IMR-90 (cell line): ENCODE measurements around the gene DLL1. TPM values are rescaled to one million over a fixed set of nuclear protein-coding genes. Genes with fewer than 3 reads are reported as not detected.

Source experiments
- ATAC-seq: fragments of 200-7000 bp; cut with Tn5 transposase; 2 replicates; pipeline ENCODE4 v1.9.1; 2020; ENCODE audit warnings: low read depth, mild to moderate bottlenecking, moderate library complexity
- BruUV-seq: library from RNA; stranded (reverse); fragments of 400-500 nt; replicated peaks from 2 replicates; lab custom pipeline; 2021; lab: Mats Ljungman, UMichigan
- CTCF ChIA-PET: fragments of 300-600 bp; formaldehyde crosslinking; extraction: SDS; loops from one replicate; lab custom pipeline; 2021; ENCODE audit warnings: antibody characterized with exemption; lab: Yijun Ruan, JAX
- POLR2A ChIA-PET: fragments of 300-600 bp; sonication (Branson Sonifier 250); formaldehyde crosslinking; loops from one replicate; lab custom pipeline; 2022; ENCODE audit warnings: antibody characterized with exemption; ENCODE audit not compliant: unreplicated experiment; lab: Charles Lee
- DNase-seq: peaks from one replicate; pipeline ENCODE4 v3.0.0; 2013
- H2AFZ ChIP-seq: replicated peaks from 2 replicates; pipeline ENCODE3; 2013; ENCODE audit warnings: low read length, mild to moderate bottlenecking; ENCODE audit not compliant: poor library complexity
- H2AK5ac ChIP-seq: 2 replicates; pipeline ENCODE4 v1.6.1; 2013; ENCODE audit warnings: low read depth, low read length, inconsistent platforms
- H2AK9ac ChIP-seq: replicated peaks from 2 replicates; pipeline ENCODE3; 2013; ENCODE audit warnings: mild to moderate bottlenecking, low read depth, low read length, moderate library complexity; ENCODE audit not compliant: poor library complexity
- H2BK120ac ChIP-seq: 2 replicates; pipeline ENCODE4 v1.6.1; 2013; ENCODE audit warnings: low read depth, low read length, inconsistent platforms
- H2BK15ac ChIP-seq: 3 replicates; pipeline ENCODE4 v1.6.1; 2013; ENCODE audit warnings: low read depth, low read length, inconsistent platforms
- H2BK20ac ChIP-seq: 2 replicates; pipeline ENCODE4 v1.6.1; 2013; ENCODE audit warnings: low read depth, mild to moderate bottlenecking, inconsistent platforms, low read length, moderate library complexity
- H2BK5ac ChIP-seq: 2 replicates; pipeline ENCODE4 v1.6.1; 2013; ENCODE audit warnings: mild to moderate bottlenecking, low read depth, low read length, inconsistent platforms; ENCODE audit not compliant: poor library complexity, severe bottlenecking
- H3K14ac ChIP-seq: replicated peaks from 2 replicates; pipeline ENCODE4 v1.6.1; 2013; ENCODE audit warnings: low read depth, low read length, inconsistent platforms
- H3K18ac ChIP-seq: 2 replicates; pipeline ENCODE4 v1.6.1; 2013; ENCODE audit warnings: low read depth, low read length, control low read depth
- H3K23ac ChIP-seq: 2 replicates; pipeline ENCODE4 v1.6.1; 2013; ENCODE audit warnings: low read depth, low read length, inconsistent platforms
- H3K27ac ChIP-seq: 2 replicates; pipeline ENCODE4 v1.5.1; 2013; ENCODE audit warnings: mild to moderate bottlenecking, control low read depth, low read length; ENCODE audit not compliant: insufficient read depth
- H3K27me3 ChIP-seq: 2 replicates; pipeline ENCODE4 v1.6.1; 2013; ENCODE audit warnings: low read length; ENCODE audit not compliant: control insufficient read depth, insufficient read depth
- H3K36me3 ChIP-seq: 2 replicates; pipeline ENCODE4 v1.6.1; 2013; ENCODE audit warnings: low read length, mixed read lengths; ENCODE audit not compliant: control insufficient read depth, insufficient read depth
- H3K4ac ChIP-seq: 2 replicates; pipeline ENCODE4 v1.6.1; 2013; ENCODE audit warnings: low read depth, low read length, inconsistent platforms
- H3K4me1 ChIP-seq: 2 replicates; pipeline ENCODE4 v1.6.1; 2013; ENCODE audit warnings: low read length, mixed read lengths; ENCODE audit not compliant: control insufficient read depth, insufficient read depth
- H3K4me2 ChIP-seq: 2 replicates; pipeline ENCODE4 v1.6.1; 2013; ENCODE audit warnings: low read depth, mild to moderate bottlenecking, control low read depth, low read length, moderate library complexity
- H3K4me3 ChIP-seq: 2 replicates; pipeline ENCODE4 v1.5.1; 2013; ENCODE audit warnings: low read depth, mild to moderate bottlenecking, control low read depth, low read length, moderate library complexity; ENCODE audit not compliant: insufficient read depth
- H3K56ac ChIP-seq: 2 replicates; pipeline ENCODE4 v1.6.1; 2013; ENCODE audit warnings: low read length, inconsistent platforms; ENCODE audit not compliant: insufficient read depth; ENCODE audit errors: extremely low read depth
- H3K79me1 ChIP-seq, 2 experiments: 2 replicates each; pipeline ENCODE4 v1.6.1; 2013; ENCODE audit warnings: low read length in 2 of 2, inconsistent platforms in 1 of 2, low read depth in 1 of 2
- H3K9ac ChIP-seq: 2 replicates; pipeline ENCODE4 v1.6.1; 2013; ENCODE audit warnings: low read depth, low read length, control low read depth
- H3K9me1 ChIP-seq: 2 replicates; pipeline ENCODE4 v1.6.1; 2013; ENCODE audit warnings: low read length, inconsistent platforms; ENCODE audit not compliant: insufficient read depth
- H3K9me3 ChIP-seq: 2 replicates; pipeline ENCODE4 v1.6.1; 2013; ENCODE audit warnings: low read length; ENCODE audit not compliant: control insufficient read depth, insufficient read depth
- H4K20me1 ChIP-seq: 2 replicates; pipeline ENCODE4 v1.6.1; 2013; ENCODE audit warnings: low read length, inconsistent platforms; ENCODE audit not compliant: insufficient read depth
- H4K5ac ChIP-seq: 2 replicates; pipeline ENCODE4 v1.6.1; 2013; ENCODE audit warnings: mild to moderate bottlenecking, low read depth, low read length, control low read depth
- H4K8ac ChIP-seq, 2 experiments: 2 replicates each; pipeline ENCODE4 v1.6.1; 2013; ENCODE audit warnings: low read depth in 2 of 2, low read length in 2 of 2, control low read depth in 1 of 2, inconsistent platforms in 1 of 2
- H4K91ac ChIP-seq: 2 replicates; pipeline ENCODE4 v1.6.1; 2013; ENCODE audit warnings: low read depth, low read length, inconsistent platforms; ENCODE audit not compliant: insufficient read depth
- CEBPB ChIP-seq: IDR thresholded peaks from 2 replicates; pipeline ENCODE4 v1.6.1; 2012; ENCODE audit warnings: low read depth, low read length, improper control_type of control experiment
- CHD1 ChIP-seq: IDR thresholded peaks from 2 replicates; pipeline ENCODE4 v1.6.1; 2012; ENCODE audit warnings: low read depth, low read length, improper control_type of control experiment
- CTCF ChIP-seq: conservative IDR thresholded peaks from 2 replicates; pipeline ENCODE4 v1.5.1; 2012; ENCODE audit warnings: mild to moderate bottlenecking, low read depth, low read length, improper control_type of control experiment
- ELK1 ChIP-seq: fragments of 150-350 bp; IDR thresholded peaks from 2 replicates; pipeline ENCODE4 v1.6.1; 2016; ENCODE audit warnings: low read depth, mild to moderate bottlenecking, low read length, moderate library complexity, borderline replicate concordance
- FOS ChIP-seq: fragments of 150-350 bp; IDR thresholded peaks from 2 replicates; pipeline ENCODE4 v1.6.1; 2016; ENCODE audit warnings: low read depth, low read length
- MAFK ChIP-seq: IDR thresholded peaks from 2 replicates; pipeline ENCODE4 v1.6.1; 2012; ENCODE audit warnings: low read depth, low read length, improper control_type of control experiment
- MAZ ChIP-seq: IDR thresholded peaks from 2 replicates; pipeline ENCODE4 v1.6.1; 2012; ENCODE audit warnings: low read depth, mild to moderate bottlenecking, low read length, improper control_type of control experiment, moderate library complexity, borderline replicate concordance
- MXI1 ChIP-seq: IDR thresholded peaks from 2 replicates; pipeline ENCODE4 v1.6.1; 2012; ENCODE audit warnings: low read depth, mild to moderate bottlenecking, low read length, moderate library complexity, borderline replicate concordance
- NFE2L2 ChIP-seq: fragments of 150-350 bp; IDR thresholded peaks from 2 replicates; pipeline ENCODE4 v1.6.1; 2016; ENCODE audit warnings: low read depth, mild to moderate bottlenecking, low read length
- POLR2A ChIP-seq: IDR thresholded peaks from 2 replicates; pipeline ENCODE4 v1.6.1; 2012; ENCODE audit warnings: mild to moderate bottlenecking, low read depth, low read length
- RAD21 ChIP-seq: IDR thresholded peaks from 2 replicates; pipeline ENCODE4 v1.6.1; 2012; ENCODE audit warnings: low read length, improper control_type of control experiment
- RCOR1 ChIP-seq: IDR thresholded peaks from 2 replicates; pipeline ENCODE4 v1.6.1; 2012; ENCODE audit warnings: mild to moderate bottlenecking, low read length, improper control_type of control experiment; ENCODE audit not compliant: insufficient replicate concordance
- RFX5 ChIP-seq: IDR thresholded peaks from 2 replicates; pipeline ENCODE4 v1.8.0; 2012; ENCODE audit warnings: low read depth, mild to moderate bottlenecking, low read length, moderate library complexity
- SMC3 ChIP-seq: fragments of 150-350 bp; IDR thresholded peaks from 2 replicates; pipeline ENCODE4 v1.6.1; 2016; ENCODE audit warnings: low read depth, mild to moderate bottlenecking, antibody characterized with exemption, low read length, moderate library complexity
- USF2 ChIP-seq: fragments of 150-350 bp; IDR thresholded peaks from 2 replicates; pipeline ENCODE4 v1.6.1; 2017; ENCODE audit warnings: mild to moderate bottlenecking, antibody characterized with exemption, low read length, low read depth
- WGBS, 2 experiments: methylation state at CpG; one replicate each; pipeline versions ENCODE4 v1.1.5 to v1.1.7; 2013; ENCODE audit warnings: missing lambda C conversion rate in 2 of 2; ENCODE audit not compliant: insufficient read length in 1 of 2; ENCODE audit errors: extremely low coverage in 2 of 2; 5-methylcytosine and 5-hydroxymethylcytosine counted together
- dilution Hi-C: fragments of 300-500 bp; cut with HindIII; formaldehyde crosslinking; loops from one replicate; pipeline ENCODE4 v1.14.3; 2018; ENCODE audit warnings: low sequenced_read_pairs; ENCODE audit not compliant: unreplicated experiment
- in situ Hi-C: fragments of 300-500 bp; cut with MboI; formaldehyde crosslinking; loops from 3 replicates; pipeline ENCODE4 v1.14.3; 2019; ENCODE audit warnings: low sequenced_read_pairs, inconsistent platforms, mixed read lengths
- intact Hi-C: fragments of 100-400 bp; cut with micrococcal nuclease; formaldehyde crosslinking; loops from 2 replicates; pipeline ENCODE4 v1.10.0; 2022
- polyA plus RNA-seq, 3 experiments: library from polyadenylated mRNA; depleted of rRNA; stranded (reverse); fragments of >200 nt; gene quantifications; 2 replicates each; pipeline ENCODE4 v1.2.3, GENCODE V29; 2012; ENCODE audit warnings: low replicate concordance in 1 of 3
- total RNA-seq: library from RNA; depleted of rRNA; stranded (reverse); fragments of >200 nt; gene quantifications from 2 replicates; pipeline ENCODE4 v1.2.3, GENCODE V29; 2012

Gene DLL1
- total and polyA plus RNA-seq, 2 of the 4 experiments (the other 2 are of a cell fraction), result under 0.01 to 0.31 TPM

- H3K79me1 ChIP-seq, result no peaks in the 10 kb centered on the region
- no peak overlapping the region for H4K8ac ChIP-seq
- H3K4me3 ChIP-seq, result no peak overlapping the region
- H2BK120ac ChIP-seq, result no peak overlapping the region
- DNase-seq (no peak), ATAC-seq (no peak)
- ChIA-PET POLR2A (no interaction called here), CTCF (no interaction called here)
- H3K23ac ChIP-seq, result no peak overlapping the region
- WGBS, 2 experiments, result 76% methylated on average over 11 of the region's 32 CpGs; no CpG with 5 or more reads in 1 of the 2 experiments
- no peak overlapping the region for H3K18ac ChIP-seq
- H3K27me3 ChIP-seq, result peaks cover 5% of the 10 kb centered on the region; the same call in 1 of the 2 replicates
- H2BK20ac ChIP-seq, result no peak overlapping the region
- no peaks in the 10 kb centered on the region for H3K9me3 ChIP-seq
- BruUV-seq, result no TSS peak
- H3K4me2 ChIP-seq, result no peak overlapping the region
- H2BK5ac ChIP-seq, result no peak overlapping the region
- H4K20me1 ChIP-seq, result no peaks in the 10 kb centered on the region
- in situ Hi-C loops, result no loop called here
- H2BK15ac ChIP-seq, result no peak overlapping the region
- dilution Hi-C loops, result no loop called here
- intact Hi-C loops, result no loop called here
- no peak overlapping the region for H3K14ac ChIP-seq
- H3K4ac ChIP-seq, result no peak overlapping the region
- no peak overlapping the region for H2AK9ac ChIP-seq
- H3K4me1 ChIP-seq, result peaks cover 2% of the 10 kb centered on the region; the same call in 1 of the 2 replicates
- H2AK5ac ChIP-seq, result no peak overlapping the region
- H3K36me3 ChIP-seq, result no peaks in the 10 kb centered on the region
- H3K56ac ChIP-seq, result no peak overlapping the region
- no peak overlapping the region for H4K91ac ChIP-seq
- no peak overlapping the region for H3K27ac ChIP-seq
- no peak overlapping the region for H4K5ac ChIP-seq
- H2AFZ ChIP-seq, result no peak overlapping the region
- H3K9me1 ChIP-seq, result no peaks in the 10 kb centered on the region
- H3K9ac ChIP-seq, result no peak overlapping the region
- TF ChIP-seq NFE2L2 (no peak), RAD21 (no peak), USF2 (no peak), RFX5 (no peak), FOS (no peak), RCOR1 (no peak), MAZ (no peak), CEBPB (no peak), SMC3 (no peak), CHD1 (no peak), MAFK (no peak), ELK1 (no peak), MXI1 (no peak), POLR2A (no peak), CTCF (no peak)
Measured at GRCh38 chr6:170261643-170262488, 29.0 kb downstream of the DLL1 start.
